Measurements from ENCODE around the gene MCM9. TPM values are rescaled to one million over a fixed set of nuclear protein-coding genes. Genes with fewer than 3 reads are reported as not detected.

The MCM9 gene
- total RNA-seq, 1 experiment from 2014 or later = 18.6 TPM

GRCh38 chr6:118892355-118892991, 42.5 kb downstream of the MCM9 start:
- Mint-ChIP-seq H3K4me3 (peak overlapping the region; percentile 87 to 97), H3K9me3 (0 out of 5 replicates have a peak, but pooled peaks cover 0 to 2% of the 10 kb centered on the region in 2 experiments), H3K27ac (no peak overlapping the region), H3K4me1 (peaks cover 19 to 29% of the 10 kb centered on the region in 2 experiments), H3K36me3 (ENCODE audit: insufficient read depth in 1 of 3, low read depth in 3 of 3) (peaks cover 2 to 5% (median 5%) of the 10 kb centered on the region in 3 experiments; a peak in 6 of 7 replicates), H3K27me3 (ENCODE audit: low read depth) (no peaks in the 10 kb centered on the region)
- H3K27ac ChIP-seq (ENCODE audit: insufficient read length, low read depth, low read length) = no peak overlapping the region
- H3K79me2 ChIP-seq (ENCODE audit: insufficient read depth, low read length) = peaks cover 6% of the 10 kb centered on the region; the same call in 1 of the 2 replicates
- no peaks in the 10 kb centered on the region for H3K23me2 ChIP-seq (ENCODE audit: insufficient read length, low read depth, low read length, poor library complexity, severe bottlenecking)
- no peak for DNase-seq
- no peak overlapping the region for H2BK15ac ChIP-seq (ENCODE audit: low read depth, low read length)
- no peak overlapping the region for H2BK12ac ChIP-seq (ENCODE audit: insufficient read length, low read depth, low read length)
- H4K5ac ChIP-seq (ENCODE audit: insufficient read length, low read depth, low read length) = no peak overlapping the region
- H3K23ac ChIP-seq (ENCODE audit: insufficient read length, low read depth, low read length) = no peak overlapping the region
- no peak overlapping the region for H2AK5ac ChIP-seq (ENCODE audit: insufficient read length, low read length)
- H3K14ac ChIP-seq (ENCODE audit: insufficient read depth, low read length) = no peak overlapping the region
- H3K79me1 ChIP-seq (ENCODE audit: insufficient read depth, low read depth, low read length, poor library complexity, severe bottlenecking) = no peaks in the 10 kb centered on the region
- no peak overlapping the region for H3K9ac ChIP-seq (ENCODE audit: extremely low read depth, insufficient read length, low read length)
- no peak overlapping the region for H2BK120ac ChIP-seq (ENCODE audit: low read depth, low read length, poor library complexity, severe bottlenecking)
- H3K9me3 ChIP-seq (ENCODE audit: control insufficient read depth, low read depth, low read length) = no peaks in the 10 kb centered on the region
- no peak overlapping the region for H3K56ac ChIP-seq (ENCODE audit: insufficient read length, low read depth, low read length)
- H3T11ph ChIP-seq (ENCODE audit: low read length) = no peak overlapping the region
- H3K4me1 ChIP-seq (ENCODE audit: insufficient read depth, low read length) = no peaks in the 10 kb centered on the region
- no peak overlapping the region for H3K18ac ChIP-seq (ENCODE audit: insufficient read length, low read depth, low read length)
- WGBS (ENCODE audit: extremely low coverage, insufficient read length, low lambda C conversion rate) = no CpG with 5 or more reads among the region's 6 CpGs
- no peaks in the 10 kb centered on the region for H3K27me3 ChIP-seq (ENCODE audit: insufficient read depth, low read length)
- no peaks in the 10 kb centered on the region for H4K20me1 ChIP-seq (ENCODE audit: control insufficient read depth, insufficient read depth, insufficient read length)
- H2BK5ac ChIP-seq (ENCODE audit: insufficient read length, low read length) = no peak overlapping the region
- no peak overlapping the region for H4K91ac ChIP-seq (ENCODE audit: insufficient read length, low read depth, low read length)
- H3K4ac ChIP-seq (ENCODE audit: low read depth, low read length) = no peak overlapping the region
- TF ChIP-seq CTCF (conservative IDR thresholded peaks at IDR 0.05) = no peak
- no peak overlapping the region for H2BK20ac ChIP-seq (ENCODE audit: low read depth, low read length, poor library complexity, severe bottlenecking)
- no peak overlapping the region for H2AFZ ChIP-seq (ENCODE audit: low read length)
- peak overlapping the region; percentile 89 for H3K4me2 ChIP-seq (ENCODE audit: insufficient read depth, insufficient read length, low read length)
- no peak overlapping the region for H4K8ac ChIP-seq (replicated peaks; ENCODE audit: insufficient read length, low read depth, low read length)

Measured in H9 (cell line).